Stimulated activated CD4-positive, alpha-beta T cell treated with anti-CD3 and anti-CD28 coated beads, TNF-alpha, amount 100 ng/mL, for 1 hour (primary cell): ENCODE measurements around the gene DLGAP1.
"Not testable (repeated sequence)": the region's sequence is repeated elsewhere in the genome, so short reads cannot be mapped to it uniquely, and the experiment has no call there.

Source experiments
- DNase-seq, 3 donors: peaks; one replicate each; pipeline ENCODE4 v3.0.0-alpha.2; 2020; ENCODE audit warnings: low read depth in 3 of 3, low spot score in 1 of 3

DLGAP1 gene

DNA sequence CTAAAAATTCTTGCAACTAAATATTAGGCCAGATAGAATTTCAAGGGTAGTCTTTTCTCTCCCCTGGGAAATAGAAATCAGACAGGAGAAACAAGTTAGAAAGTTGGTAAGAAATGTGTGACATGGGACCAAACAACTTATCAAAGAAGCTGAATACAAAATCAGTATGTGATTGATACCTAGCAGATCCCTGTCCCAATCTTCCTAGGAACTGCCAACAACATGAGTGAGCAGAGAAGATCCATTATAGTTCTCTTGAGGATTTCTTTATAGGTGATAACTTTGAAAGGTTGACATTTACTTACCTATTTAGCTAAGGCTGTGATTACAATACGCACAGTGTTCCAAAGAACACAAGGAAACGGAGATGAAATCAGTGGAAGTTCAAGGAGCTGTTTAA is 162.4 kb downstream of the DLGAP1 start:
- no peak for DNase-seq

GRCh38 chr18:4287340-4287739 is 167.8 kb downstream of the DLGAP1 start:
- not testable (repeated sequence) for DNase-seq

GRCh38 chr18:4286256-4286655 is 168.9 kb downstream of the DLGAP1 start:
- DNase-seq, result no peak

GRCh38 chr18:4285525-4285924 is 169.6 kb downstream of the DLGAP1 start:
- no peak for DNase-seq

DNA sequence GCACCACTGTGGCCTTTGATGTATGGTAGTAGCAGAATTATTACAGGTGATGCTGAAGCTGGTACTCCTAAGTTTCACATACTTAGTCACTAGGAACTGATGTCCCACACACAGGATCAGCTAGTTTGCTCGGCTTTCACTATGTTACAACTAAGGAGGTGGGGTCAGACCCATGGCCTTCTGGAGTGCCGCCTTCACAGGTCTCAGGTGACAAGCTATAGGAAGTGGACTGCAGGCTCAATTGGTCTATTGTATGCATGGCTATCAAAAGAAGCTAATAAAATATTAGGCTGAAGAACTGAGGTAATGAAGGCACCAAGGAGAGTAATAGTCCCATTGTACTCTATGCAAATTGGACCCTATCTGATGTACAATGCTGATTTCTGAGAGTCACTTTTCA is 170.6 kb downstream of the DLGAP1 start:
- DNase-seq, result no peak

DNA sequence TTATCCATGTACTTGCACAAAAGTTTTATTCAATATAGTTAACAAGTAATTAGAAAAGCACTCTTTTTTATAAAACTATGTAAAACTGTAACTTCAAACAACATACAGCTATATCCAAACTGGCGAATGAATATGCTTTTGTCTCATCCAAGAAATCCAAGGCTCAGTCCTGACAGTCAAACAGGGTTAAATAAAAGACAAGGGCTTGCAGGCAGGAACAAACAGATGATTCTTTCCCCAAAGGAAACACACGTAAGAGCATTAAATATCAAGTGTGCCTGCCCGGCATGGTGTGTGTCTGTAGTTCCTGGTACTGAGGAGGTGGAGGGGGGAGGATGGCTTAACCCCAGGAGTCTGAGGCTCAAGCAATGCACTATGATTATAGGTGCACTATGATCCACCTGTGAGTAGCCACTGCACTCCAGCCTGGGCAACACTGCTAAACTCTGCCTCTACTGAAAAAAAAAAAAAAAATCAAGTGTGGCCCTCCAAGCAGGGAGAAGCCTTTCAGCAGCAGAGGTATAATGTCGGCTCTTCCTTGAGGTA is 171.3 kb downstream of the DLGAP1 start:
- DNase-seq, result no peak

DNA sequence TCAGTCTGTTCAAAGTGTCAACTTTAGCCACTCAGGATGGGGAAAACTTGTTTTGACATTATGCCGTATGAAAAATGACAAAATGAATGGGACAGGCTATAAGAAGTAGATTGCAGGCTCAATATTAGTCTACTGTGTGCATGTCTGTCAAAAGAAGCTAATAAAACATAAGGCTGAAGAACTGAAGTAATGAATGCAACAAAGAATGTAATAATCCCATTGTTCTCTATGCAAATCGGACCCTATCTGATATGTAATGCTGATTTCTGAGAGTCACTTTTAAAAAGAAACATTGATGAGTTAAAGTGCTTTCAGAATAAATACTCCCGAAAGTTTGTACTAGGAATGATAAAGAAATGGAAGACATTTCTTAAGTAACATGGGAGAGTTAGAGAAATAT is 172.2 kb downstream of the DLGAP1 start:
- no peak for DNase-seq

DNA sequence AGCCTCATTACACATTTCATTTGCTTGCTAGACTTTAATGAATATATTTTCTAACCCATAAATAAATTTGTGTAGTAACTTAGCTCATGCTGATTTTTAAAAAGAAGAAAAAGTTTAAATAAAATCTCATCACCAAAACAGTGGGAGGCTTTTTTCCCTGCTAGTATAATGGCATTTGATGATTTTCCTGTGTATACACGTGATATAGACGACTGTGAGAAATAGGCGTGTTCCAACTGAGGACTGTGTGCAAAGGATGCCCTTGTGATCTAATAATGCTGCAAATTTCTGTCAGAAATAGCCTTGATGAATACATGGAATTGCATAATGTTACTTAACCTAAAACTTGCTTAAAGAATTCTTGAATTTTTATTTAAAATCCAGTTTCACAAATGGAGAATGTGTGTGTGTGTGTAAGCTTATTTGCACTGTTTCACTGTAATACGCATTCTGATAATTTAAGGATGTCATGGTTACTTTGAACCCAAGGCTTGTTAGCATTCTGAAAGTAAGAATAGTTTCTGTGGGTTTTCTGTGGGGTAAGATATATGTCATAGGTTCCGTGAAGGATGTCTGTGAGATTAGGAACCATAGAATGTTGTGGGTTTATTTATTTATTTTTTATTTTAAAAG is 178.0 kb downstream of the DLGAP1 start:
- DNase-seq, result no peak

DNA sequence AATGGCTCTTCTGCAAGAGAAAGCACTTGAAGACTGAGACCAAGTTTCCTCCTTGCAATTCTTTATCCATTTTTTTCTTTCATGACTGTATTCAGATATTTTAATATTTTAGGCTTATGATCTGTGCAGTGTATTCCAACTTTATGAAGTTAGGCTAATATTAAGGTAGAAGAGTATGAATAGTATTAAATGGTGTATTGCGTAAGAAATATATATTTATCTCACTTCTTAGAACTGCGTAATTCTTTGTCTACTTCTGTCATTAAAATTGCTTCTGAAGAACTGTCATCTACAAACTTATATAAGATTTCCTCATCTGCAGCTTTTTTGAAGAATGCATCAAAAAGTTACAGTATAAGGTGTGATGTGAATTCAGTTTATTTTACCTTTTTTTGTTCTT is 183.2 kb downstream of the DLGAP1 start:
- no peak for DNase-seq

DNA sequence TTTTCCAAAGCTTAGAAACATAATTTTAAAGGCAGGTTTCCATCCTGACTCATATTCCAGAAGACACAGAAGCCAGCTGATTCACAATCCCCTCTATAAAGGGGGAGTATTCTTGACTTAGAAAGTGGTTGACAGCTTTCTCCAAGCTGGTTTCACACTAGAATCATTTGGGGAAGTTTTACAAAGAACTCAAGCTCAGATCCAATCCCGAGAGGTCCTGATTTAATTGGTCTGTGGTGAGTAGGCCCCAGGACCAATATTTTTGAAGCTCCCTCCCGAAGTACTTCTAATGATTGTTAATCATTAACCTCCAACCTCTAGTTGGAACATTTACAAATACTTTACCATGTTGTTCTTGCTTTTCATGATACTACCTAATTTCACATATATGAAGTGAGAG is 184.1 kb downstream of the DLGAP1 start:
- no peak for DNase-seq

GRCh38 chr18:4270016-4270415 is 185.1 kb downstream of the DLGAP1 start:
- DNase-seq, result no peak

GRCh38 chr18:4267641-4268040 is 187.5 kb downstream of the DLGAP1 start:
- DNase-seq, result no peak

- DNase-seq, result no peak
Measured at GRCh38 chr18:4264347-4264791, 190.7 kb downstream of the DLGAP1 start.

DNA sequence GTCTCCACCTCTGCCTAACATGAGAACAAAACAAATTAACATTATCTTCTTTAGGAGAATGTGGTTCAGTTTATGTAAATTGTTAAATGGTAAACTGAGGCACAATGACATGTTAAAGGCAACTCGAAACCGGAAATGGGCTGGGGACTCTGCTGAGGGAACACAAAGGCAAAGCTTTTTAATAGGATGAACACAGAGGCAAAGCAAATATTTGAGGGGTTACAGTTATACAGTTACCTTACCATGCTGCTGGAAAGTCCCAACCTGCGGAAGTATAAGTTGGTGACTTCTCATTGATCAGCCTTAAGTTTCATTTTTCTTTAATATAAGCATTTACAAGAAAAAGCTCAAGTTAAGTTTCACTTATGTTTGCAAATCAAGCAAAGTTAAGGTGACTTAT is 195.0 kb downstream of the DLGAP1 start:
- DNase-seq, result no peak

- DNase-seq, result no peak
Measured at GRCh38 chr18:4256766-4257417, 198.2 kb downstream of the DLGAP1 start.

GRCh38 chr18:4254840-4255239 is 200.3 kb downstream of the DLGAP1 start:
- DNase-seq, result no peak

DNA sequence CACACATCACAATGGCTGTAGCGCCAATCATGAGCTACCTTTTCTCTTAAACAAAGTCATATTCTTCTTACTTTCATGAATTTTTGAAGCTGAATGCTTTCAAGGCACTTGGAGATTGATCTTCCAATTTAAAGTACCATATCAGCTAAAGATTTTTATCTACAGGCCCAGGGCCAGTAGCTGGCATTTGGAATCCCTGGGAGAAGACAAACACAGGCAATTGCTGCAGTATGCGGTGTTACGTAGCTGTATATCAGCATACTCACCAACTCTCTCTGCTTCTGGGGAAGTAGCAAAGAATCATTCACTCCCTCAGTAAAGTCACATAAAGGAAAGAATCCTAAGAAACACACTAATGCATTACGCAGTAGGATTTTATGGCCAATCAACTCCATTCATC is 202.3 kb downstream of the DLGAP1 start:
- no peak for DNase-seq

DNA sequence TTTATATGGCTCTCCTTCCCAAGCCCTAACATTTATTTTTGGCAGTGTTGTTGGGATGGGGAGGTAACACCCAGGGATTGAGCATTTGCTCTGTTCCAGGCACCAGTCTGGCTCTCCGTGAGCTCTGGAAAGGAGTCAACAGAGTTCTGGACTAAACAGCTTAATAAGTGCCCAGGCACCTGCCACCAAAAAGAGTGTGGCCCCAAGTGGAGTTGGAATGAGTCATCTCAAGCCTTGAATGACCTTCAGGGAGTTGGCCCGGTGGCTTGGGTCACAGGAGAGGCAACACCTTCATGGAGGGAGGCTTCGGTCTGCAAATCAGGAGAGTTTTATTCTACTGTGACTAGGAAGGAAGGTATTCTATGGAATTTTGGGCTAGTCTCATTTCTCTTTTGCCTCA is 203.2 kb downstream of the DLGAP1 start:
- no peak for DNase-seq

- DNase-seq, result no peak
Measured at GRCh38 chr18:4251206-4251605, 203.9 kb downstream of the DLGAP1 start.

- DNase-seq, result no peak
Measured at GRCh38 chr18:4250141-4250540, 205.0 kb downstream of the DLGAP1 start.

- no peak for DNase-seq
Measured at GRCh38 chr18:4248686-4249085, 206.4 kb downstream of the DLGAP1 start.

DNA sequence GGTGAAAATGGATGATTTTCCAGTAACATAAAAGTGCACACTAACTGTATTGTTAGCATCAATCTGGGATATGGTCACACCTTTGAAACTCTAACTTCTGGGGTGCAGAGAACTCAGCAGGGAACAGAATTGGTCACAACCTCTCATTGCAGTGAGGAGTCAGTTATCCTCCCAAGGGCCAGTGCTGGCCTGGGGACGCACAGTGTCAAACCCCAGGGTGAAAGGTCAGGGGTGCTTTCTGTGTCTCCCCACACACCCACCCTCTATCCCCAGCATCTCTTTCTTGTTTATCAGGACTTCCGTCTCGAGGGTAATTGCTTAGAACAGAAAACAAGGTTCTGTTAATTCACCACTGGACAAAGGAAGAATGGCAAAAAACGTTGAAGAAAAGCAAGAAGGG is 208.7 kb downstream of the DLGAP1 start:
- DNase-seq, result no peak

GRCh38 chr18:4245456-4245855 is 209.7 kb downstream of the DLGAP1 start:
- DNase-seq, result no peak
